Inflammatory macrophage (primary cell): ENCODE measurements around the gene MAP1LC3B.

Experiments
- DNase-seq, 2 donors: peaks; one replicate each; pipeline ENCODE4 v3.0.0-alpha.2; 2020 to 2022

MAP1LC3B gene

DNA sequence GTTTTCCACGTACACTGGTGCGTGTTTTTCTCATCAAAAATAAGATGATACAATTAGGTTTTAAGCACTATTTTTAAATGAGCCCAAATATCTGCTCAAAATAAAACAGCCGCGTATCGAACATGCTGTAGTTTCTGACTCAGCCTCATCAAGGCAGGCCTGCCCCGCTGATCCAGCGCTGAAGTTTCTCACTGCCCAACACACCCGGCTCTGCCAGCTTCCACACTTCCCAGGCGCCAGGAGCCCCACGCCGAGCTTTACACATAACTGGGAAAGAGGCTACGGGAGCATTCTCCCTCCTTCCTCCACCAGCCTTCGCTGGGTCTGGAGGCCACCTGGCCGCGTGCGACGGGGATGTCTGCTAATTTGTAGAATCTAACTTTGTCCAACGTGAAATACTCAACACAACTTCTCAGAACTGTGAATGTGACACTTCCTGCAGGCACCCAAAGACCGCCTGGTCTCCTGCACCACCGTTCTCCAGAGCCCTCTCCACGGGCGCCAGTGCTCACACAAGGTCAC is 42.1 kb downstream of the MAP1LC3B start:
- no peak for DNase-seq

DNA sequence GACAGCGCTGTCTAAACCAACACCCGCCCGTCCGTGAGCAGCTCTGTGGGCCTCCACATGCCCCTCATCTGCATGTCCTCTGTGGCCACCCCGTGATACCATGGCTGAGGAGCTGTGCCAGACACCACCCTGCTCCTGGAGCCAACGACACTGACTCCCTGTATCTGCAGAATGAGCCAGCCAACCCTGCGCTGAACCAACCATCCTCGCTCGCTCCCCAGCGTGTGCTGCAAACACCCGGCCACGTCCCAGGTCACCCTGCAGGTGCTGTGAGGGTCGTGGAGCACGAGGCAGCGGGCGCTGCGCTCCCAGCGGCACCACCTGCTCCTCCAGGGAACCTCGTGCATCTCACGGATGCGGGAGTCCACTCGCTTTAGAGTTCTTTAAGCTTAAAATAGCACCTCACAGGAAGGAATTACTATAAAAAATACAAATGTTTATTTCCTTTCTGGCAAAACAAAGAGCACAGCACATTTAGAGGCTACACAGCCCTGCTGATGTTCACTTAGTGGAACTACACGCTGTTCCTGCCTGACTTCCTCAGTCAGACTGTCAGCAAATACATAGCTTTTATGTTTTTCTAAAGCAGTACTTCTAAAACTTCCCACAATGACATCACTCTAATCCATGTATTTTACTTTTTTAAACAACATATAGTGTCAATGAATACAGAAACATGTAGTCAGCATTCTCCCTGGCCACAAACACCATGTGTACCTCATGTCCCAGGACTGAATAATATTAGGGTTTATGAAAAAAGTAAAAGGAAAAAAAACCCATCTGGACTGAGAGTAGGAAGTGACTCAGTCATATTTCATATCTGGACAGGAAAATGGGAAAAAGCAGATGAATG is 43.5 kb downstream of the MAP1LC3B start:
- peak; percentile 6 to 24 for DNase-seq

DNA sequence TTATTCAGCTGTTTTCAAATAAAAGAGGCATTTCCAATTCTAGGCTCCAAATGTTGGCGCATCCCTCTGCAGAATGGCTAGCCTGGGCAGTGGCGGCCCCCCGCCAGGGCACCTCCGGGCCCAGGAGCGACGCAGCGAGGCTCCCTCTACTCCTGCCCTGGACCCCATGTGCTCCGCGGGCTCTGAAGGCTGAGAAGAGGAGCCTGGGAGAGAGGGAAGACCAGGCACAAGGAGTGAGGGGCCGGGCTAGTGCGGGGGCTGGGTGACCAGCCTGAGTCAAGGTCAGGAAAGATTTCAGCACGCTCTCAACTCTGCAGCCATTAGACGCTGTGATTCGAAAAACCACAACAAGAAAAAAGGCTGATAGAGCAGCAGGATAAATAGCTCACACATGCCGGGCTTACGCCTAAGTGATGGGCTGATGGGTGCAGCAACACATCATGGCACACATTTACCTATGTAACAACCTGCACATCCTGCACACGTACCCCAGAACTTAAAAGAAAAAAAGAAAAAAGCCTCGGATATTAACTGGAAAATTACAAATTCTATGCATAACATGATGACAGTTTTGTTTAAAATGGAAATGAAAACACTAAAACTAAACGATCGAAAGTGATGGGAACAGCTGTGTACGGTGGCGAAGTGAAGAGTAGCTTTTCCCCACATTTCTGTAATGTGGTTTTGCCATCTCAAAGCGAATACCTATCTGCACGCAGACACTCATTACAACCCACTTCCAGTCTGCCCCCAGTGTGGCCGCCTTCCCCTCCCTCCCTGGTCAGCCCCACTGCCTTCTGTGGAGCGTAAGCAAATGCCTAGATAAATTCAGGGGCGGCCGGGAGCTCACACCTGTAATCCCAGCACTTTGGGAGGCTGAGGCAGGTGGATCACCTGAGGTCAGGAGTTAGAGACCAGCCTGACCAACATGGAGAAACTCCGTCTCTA is 44.4 kb downstream of the MAP1LC3B start:
- no peak for DNase-seq

DNA sequence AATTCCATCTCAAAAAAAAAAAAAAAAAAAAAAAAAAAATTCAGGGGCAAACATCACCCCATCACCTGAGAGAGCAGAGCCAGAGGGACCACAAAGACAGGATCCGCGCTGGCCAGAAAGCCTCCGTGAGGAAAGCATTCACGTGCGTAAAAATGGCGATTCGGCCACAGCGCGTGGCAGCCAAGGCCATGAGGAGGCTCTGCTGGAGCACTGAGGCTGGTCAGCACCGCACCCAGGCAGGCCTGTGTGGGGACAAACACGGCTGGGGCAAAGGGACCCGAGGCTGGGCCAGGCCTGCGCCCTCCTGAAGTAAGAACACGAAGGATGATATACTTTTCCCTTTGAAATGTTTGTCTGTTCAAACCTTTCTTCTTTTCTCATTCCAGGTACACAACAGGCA is 45.2 kb downstream of the MAP1LC3B start:
- DNase-seq: no peak

DNA sequence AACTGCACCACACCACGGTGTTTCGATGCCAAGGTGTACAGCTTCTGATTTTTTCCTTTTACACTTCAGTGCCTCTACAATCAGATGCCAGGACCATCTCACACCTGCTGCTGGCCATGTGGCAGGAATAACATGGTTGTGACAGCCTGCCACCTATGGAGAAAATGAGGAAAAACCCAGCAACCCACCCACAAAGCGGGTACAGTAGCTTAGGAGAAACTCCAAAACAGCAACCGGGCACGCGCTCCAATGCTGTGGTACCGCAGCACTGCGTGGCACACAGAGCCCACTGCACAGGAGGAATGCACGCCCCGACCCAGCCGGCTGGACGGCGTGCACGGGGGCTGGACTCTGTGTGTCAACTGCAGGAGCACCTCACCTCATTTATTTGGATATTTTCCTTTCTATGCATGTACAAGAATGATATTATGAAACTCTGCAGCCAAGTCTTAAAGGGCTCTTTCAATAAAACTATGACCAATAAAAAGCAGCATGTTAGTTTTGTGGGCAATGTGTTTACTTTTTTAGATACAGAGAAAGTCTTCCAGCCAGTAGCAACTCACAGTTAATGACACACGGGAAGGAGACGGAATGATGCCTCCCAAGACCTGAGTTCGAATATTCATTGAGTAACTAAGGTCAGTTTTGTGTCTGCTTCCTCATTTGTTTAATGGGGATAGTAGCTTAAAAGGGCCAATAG is 45.9 kb downstream of the MAP1LC3B start:
- no peak for DNase-seq

DNA sequence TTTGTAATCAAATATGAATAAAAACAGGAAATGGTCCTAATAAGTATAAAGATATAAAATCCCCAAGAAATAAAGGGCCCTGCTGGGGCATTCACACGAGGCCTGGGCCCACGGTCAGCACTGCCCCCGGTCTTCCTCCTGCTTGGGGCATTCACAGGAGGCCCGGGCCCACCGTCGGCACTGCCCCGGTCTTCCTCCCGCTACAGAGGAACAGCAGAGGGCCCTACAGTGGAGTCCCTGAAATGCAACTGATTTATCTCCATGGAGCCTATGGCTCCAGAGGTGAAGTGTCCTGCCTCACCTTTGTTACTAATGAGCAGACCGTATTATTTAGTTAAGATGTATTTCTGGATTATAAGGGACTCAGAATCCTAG is 46.5 kb downstream of the MAP1LC3B start:
- DNase-seq: no peak

DNA sequence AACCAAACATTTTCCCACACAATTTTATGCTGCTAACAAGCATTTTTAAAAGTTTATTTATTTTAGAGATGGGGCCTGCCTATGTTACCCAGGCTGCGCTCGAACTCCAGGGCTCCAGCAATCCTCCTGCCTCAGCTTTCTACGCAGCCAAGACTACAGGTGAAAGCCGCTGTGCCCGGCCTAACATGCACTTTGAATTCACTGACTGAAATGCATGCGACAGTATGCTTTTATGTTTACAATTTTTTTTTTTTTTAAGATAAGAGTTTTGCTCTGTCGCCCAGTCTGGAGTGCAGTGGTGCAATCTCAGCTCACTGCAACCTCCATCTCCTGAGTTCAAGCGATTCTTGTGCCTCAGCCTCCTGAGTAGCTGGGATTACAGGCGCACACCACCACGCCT is 47.8 kb downstream of the MAP1LC3B start:
- DNase-seq: no peak

DNA sequence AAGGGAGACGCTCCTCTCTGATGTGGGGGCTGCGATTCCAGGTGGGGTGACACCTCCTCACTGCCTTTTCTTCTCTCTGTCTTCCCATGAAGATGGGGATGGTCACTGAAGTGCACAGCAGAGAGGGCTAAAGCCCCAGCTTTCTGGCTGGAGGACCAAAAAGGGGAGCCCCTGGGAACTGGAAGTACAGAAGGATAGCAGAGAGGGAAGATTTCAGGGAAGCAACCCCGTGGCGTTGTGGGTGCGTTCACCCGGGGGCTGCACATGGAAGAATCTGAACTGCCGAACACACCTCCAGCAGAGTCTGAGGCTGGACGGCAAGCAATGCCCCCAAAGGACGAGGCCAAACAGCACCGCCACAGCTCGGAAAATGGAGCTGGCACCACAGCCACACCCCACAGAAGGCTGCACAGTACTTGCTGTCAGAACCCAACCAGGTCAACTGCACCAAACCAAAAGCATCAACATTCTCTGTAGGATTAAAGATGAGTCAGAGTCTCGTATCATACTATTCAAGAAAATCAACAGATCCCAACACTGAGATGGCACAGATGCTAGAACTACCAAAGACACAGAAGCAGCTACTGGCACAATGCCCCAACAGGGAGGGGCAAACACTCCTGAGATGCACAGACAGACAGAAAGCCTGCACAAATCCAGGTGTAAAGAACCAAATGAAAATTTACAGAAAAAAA is 49.9 kb downstream of the MAP1LC3B start:
- no peak for DNase-seq

DNA sequence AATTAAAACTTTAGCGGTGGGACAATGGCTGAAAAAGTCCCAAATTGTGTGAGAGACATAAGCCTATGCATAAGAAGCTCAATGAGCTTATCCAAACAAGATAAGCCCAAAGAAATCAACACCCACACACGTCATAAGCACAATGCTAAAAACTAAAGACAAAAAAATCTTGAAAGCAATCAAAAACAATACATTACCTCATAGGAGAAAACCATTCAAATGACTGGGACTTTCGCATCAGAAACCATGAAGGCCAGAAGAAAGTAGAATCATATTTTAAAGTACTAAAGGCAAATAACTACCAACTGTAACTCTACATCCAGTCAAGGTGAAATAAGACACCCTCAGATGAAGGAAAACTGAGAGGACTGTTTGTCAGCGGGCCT is 50.4 kb downstream of the MAP1LC3B start:
- DNase-seq: no peak

DNA sequence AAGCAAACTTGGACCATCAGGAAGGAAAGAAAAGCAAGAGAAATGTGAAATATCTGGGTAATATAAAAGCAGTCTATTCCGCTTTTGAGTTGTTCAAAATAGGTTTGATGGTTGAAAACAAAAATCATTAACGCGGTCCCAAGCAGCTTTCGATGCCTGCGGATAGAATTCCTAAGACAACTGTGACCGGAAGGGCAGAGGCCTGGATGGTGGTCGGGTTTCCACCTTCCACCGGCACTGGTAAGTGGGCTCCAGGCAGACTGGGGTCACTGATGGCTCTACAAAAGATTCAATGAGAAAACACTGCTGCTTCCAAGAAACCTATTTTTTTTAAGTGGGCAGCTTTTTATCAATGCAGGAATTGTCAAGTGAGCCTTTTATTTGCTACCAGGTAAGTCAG is 50.9 kb downstream of the MAP1LC3B start:
- no peak for DNase-seq

DNA sequence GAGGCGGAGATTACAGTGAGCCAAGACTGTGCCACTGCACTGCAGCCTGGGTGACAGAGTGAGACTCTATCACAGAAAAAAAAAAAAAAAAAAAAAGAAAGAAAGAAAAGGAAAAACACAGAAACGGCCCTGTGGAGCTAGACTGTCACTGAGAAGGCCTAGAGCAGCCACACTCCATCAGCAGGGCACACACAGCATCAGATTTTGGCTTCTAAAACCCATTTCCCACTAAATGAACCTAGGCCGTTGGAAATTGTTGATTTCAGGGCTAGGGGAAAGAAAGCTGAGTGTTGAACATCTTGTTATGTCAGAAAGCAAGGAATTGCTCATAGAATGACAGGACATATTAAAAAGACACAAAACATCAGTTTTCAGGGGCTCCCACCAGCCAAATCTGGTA is 51.8 kb downstream of the MAP1LC3B start:
- DNase-seq: no peak

DNA sequence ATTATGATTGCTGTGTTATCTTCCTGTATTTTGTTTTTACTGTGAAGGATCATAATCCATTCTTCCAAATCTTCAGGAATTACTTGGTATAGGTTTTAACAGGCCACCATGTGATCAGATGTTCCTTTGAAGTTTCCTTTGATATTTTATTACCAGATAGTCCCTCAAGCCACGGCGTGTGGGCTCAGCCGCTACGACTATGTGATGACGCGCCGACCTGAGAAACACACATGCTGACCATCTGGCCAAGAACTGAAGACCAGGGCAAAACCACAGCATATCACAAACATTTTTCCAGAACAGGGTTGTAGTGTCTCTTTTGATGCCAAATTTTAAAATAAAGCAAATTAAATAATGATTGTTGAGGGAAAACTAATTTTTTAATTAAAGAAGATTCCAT is 53.4 kb downstream of the MAP1LC3B start:
- DNase-seq: no peak

DNA sequence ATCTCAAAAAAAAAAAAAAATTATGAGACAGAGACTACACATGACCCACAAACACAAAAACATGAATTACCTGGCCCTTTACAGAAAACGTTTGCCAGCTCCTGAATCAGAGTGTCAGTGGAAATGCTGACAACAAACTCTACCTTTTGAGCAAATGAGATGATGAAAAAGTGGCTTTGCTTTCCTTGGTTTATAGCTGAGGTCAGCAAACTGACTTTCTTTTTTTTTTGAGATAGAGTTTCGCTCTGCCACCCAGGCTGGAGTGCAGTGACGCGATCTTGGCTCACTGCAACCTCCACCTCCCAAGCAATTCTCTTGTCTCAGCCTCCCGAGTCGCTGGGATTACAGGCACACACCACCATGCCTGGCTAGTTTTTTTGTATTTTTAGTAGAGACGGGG is 54.3 kb downstream of the MAP1LC3B start:
- no peak for DNase-seq

DNA sequence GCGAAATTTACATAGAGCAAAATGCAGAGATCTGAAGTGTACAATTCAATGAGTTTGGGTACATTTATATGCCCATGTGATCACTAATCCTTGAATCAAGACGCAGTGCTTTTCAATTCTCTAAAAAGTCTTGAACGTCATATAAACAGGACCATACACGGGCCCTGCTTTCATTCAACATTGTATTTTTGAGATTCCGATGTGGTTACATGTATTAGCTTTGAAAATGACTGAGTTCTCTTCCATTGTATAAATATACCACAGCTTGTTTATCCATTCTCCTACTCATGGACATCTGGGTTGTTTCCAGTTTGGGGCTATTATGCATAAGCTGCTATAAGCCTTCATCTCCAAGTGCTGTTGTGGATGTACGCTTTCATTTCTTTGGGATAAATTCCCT is 55.2 kb downstream of the MAP1LC3B start:
- no peak for DNase-seq

DNA sequence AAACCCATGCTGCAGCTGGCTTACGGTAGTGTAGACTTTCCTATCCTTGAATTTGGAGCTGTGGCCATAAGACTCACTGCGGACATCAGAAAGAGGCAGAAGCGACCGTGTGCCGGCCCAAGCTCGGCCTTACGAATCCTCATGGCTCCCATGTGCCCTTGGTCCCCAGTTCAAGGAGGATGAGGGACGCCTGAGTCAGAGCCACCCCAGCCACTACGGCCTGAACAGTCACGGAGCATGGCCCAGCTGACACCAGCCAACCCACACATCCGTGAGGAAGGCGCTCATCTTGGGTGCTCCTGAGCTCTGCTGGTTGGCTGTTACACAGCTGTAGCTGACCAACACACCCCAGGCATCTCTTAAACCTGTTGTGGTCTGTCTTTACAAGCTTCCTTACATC is 56.7 kb downstream of the MAP1LC3B start:
- DNase-seq: no peak

DNA sequence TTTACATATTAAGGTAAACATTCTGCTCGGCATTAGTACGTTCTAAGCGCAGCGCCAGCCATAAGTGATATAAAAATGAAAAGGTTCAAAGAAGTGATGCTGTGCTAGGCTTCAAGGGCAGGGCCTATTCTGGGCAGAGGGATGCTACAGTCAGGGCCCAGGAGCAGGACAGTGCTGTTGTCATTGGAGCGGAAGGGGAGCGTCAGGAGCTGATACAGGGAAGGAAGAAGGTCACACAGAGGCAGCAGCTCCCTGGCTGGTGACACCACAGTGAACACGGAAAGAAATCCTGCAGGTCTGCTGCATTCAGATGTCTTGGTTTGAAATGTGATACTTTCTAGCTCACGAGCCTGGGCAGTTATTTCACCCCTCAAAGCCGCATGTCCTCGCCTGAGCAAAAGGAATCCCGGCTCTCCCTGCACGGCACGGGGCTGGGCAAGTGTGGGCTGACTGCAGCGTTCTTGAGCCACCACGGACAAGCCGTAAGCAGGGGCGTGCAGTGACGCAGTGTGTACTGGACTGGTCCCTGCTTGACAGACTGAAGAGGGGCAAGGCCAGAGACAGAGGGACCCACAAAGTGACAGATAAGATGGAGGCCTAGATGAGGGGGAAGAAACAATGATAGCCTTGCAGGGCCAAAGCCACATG is 59.6 kb downstream of the MAP1LC3B start:
- no peak for DNase-seq

DNA sequence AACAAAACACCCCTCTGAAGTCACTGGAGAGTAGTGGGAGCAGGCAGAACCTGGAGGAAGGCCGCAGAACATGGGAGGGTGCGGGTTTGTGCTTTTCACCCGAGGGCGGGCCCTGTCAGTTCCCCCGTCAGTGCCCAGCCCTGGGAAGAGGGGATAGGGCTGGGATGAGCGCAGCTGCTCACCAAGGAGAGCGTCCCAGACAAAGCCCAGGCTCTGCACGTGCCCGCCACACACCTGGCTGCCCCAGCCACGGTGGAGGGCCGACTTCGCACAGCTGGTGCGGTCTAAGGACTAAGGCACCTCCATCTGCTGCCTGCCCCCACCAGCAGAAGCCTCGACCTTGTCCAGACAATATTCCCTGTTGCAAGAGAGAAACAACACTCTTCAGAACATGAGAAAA is 61.2 kb downstream of the MAP1LC3B start:
- no peak for DNase-seq
